WTC11 (cell line): ENCODE data around the gene AGAP1. TPM values are rescaled to one million over a fixed set of nuclear protein-coding genes. Genes with fewer than 3 reads are reported as not detected.

ENCODE experiments used
- ATAC-seq: fragments of 200-7000 bp; cut with Tn5 transposase; 2 replicates; pipeline ENCODE4 v1.10.0; 2021; ENCODE audit warnings: mild to moderate bottlenecking, moderate library complexity
- CTCF ChIA-PET: fragments of 300-600 bp; sonication (Branson Sonifier 250); formaldehyde crosslinking; loops from one replicate; lab custom pipeline; 2021; ENCODE audit warnings: antibody characterized with exemption; lab: Charles Lee
- POLR2A ChIA-PET: fragments of 350-600 bp; sonication (Branson Sonifier 250); formaldehyde crosslinking; loops from one replicate; lab custom pipeline; 2021; ENCODE audit warnings: antibody characterized with exemption; lab: Charles Lee
- DNase-seq: peaks from one replicate; pipeline ENCODE4 v3.0.0; 2021; ENCODE audit warnings: low spot score
- H3K27ac Mint-ChIP-seq: 2 replicates; pipeline ENCODE4 v1.8.0; 2021; ENCODE audit warnings: mixed read lengths
- H3K27me3 Mint-ChIP-seq: 2 replicates; pipeline ENCODE4 v1.8.0; 2021; ENCODE audit warnings: low read depth, mild to moderate bottlenecking, moderate library complexity, mixed read lengths
- H3K36me3 Mint-ChIP-seq: 2 replicates; pipeline ENCODE4 v1.8.0; 2021; ENCODE audit warnings: mixed read lengths
- H3K4me1 Mint-ChIP-seq: 2 replicates; pipeline ENCODE4 v1.8.0; 2022; ENCODE audit warnings: mixed read lengths
- H3K4me3 Mint-ChIP-seq: 2 replicates; pipeline ENCODE4 v1.8.0; 2021; ENCODE audit warnings: mild to moderate bottlenecking, moderate library complexity, mixed read lengths
- H3K9me3 Mint-ChIP-seq: 2 replicates; pipeline ENCODE4 v1.8.0; 2021; ENCODE audit warnings: mixed read lengths
- ATF1 ChIP-seq: sonication (generic); formaldehyde crosslinking; IDR thresholded peaks from 2 replicates; pipeline ENCODE4 v1.8.1; 2023; ENCODE audit warnings: mild to moderate bottlenecking, moderate library complexity, missing genetic modification reagents
- FOXP1 ChIP-seq: sonication (generic); formaldehyde crosslinking; IDR thresholded peaks from 2 replicates; pipeline ENCODE4 v1.8.0; 2022; ENCODE audit warnings: missing genetic modification reagents, mild to moderate bottlenecking, moderate library complexity, borderline replicate concordance
- GTF2I ChIP-seq: fragments of 250-450 bp; sonication (Bioruptor Pico); conservative IDR thresholded peaks from 2 replicates; pipeline ENCODE4 v1.4.0; 2021; ENCODE audit warnings: mild to moderate bottlenecking
- JAZF1 ChIP-seq: fragments of 250-450 bp; sonication (Bioruptor Pico); IDR thresholded peaks from 2 replicates; pipeline ENCODE4 v1.9.0; 2021; ENCODE audit warnings: moderate library complexity, mild to moderate bottlenecking, inconsistent platforms
- KAT7 ChIP-seq: sonication (generic); formaldehyde crosslinking; IDR thresholded peaks from 2 replicates; pipeline ENCODE4 v1.8.1; 2023; ENCODE audit warnings: missing genetic modification reagents, mild to moderate bottlenecking, borderline replicate concordance
- MXD4 ChIP-seq: fragments of 250-450 bp; sonication (Bioruptor Pico); IDR thresholded peaks from 2 replicates; pipeline ENCODE4 v1.8.0; 2021; ENCODE audit warnings: mild to moderate bottlenecking, moderate library complexity, borderline replicate concordance
- NR3C1 ChIP-seq: sonication (generic); formaldehyde crosslinking; conservative IDR thresholded peaks from 2 replicates; pipeline ENCODE4 v1.8.1; 2023; ENCODE audit warnings: low read depth, mild to moderate bottlenecking, missing genetic modification reagents
- RELA ChIP-seq: sonication (generic); formaldehyde crosslinking; IDR thresholded peaks from 2 replicates; pipeline ENCODE4 v1.8.1; 2022; ENCODE audit warnings: missing genetic modification reagents, mild to moderate bottlenecking, borderline replicate concordance
- ZNF121 ChIP-seq: sonication (generic); formaldehyde crosslinking; IDR thresholded peaks from 2 replicates; pipeline ENCODE4 v1.8.0; 2023; ENCODE audit warnings: missing genetic modification reagents
- ZNF219 ChIP-seq: sonication (generic); formaldehyde crosslinking; IDR thresholded peaks from 2 replicates; pipeline ENCODE4 v1.8.0; 2023; ENCODE audit warnings: missing genetic modification reagents, mild to moderate bottlenecking, borderline replicate concordance
- ZNF263 ChIP-seq: sonication (generic); formaldehyde crosslinking; IDR thresholded peaks from 2 replicates; pipeline ENCODE4 v1.8.1; 2022; ENCODE audit warnings: low read depth, mild to moderate bottlenecking, moderate library complexity, missing genetic modification reagents
- ZNF423 ChIP-seq: fragments of 250-450 bp; sonication (Bioruptor Pico); IDR thresholded peaks from 2 replicates; pipeline ENCODE4 v2.1.2; 2022; ENCODE audit warnings: mild to moderate bottlenecking, moderate library complexity
- total RNA-seq: library from RNA; stranded (reverse); gene quantifications from 3 replicates; pipeline ENCODE4 v1.2.3, GENCODE V29; 2021
- TF ChIP-seq, protein P1 (sequence below): sonication (generic); formaldehyde crosslinking; IDR thresholded peaks from 2 replicates; pipeline ENCODE4 v1.8.1; 2023; ENCODE audit warnings: mild to moderate bottlenecking, missing genetic modification reagents, borderline replicate concordance
- TF ChIP-seq, protein P2 (sequence below): sonication (generic); formaldehyde crosslinking; IDR thresholded peaks from 2 replicates; pipeline ENCODE4 v1.8.1; 2022; ENCODE audit warnings: mild to moderate bottlenecking, missing genetic modification reagents, moderate library complexity, borderline replicate concordance
- TF ChIP-seq, protein P3 (sequence below): sonication (generic); formaldehyde crosslinking; conservative IDR thresholded peaks from 2 replicates; pipeline ENCODE4 v1.8.1; 2023; ENCODE audit warnings: mild to moderate bottlenecking, low read depth, missing genetic modification reagents, moderate library complexity
- TF ChIP-seq, protein P4 (sequence below): sonication (generic); formaldehyde crosslinking; IDR thresholded peaks from 2 replicates; pipeline ENCODE4 v1.8.1; 2023; ENCODE audit warnings: mild to moderate bottlenecking, missing genetic modification reagents

AGAP1 gene
- total RNA-seq, 1 experiment from 2014 or later, result 49.3 TPM

DNA sequence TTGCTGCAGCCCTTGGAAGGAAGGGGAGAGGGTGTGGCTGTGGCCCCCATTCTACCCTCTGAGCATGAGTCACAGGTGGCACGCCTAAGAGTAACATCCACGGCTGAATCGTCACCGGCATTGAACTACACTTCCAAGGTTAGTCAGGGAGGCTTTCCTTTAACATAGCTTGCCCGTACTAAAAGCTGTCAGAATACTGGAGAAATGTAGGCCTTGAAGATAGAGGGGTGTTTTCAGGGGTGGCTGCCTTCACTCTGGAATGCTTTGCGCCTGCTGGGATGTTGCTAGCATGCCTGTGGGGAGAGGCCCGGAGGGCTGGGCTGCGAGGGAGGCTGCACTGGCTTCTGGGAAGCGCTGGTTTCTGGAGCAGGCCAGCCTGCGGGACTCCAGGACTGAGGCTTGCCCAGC, 333.7 kb downstream of the AGAP1 start:
- ChIA-PET CTCF (no interaction called here), POLR2A (no interaction called here)
- TF ChIP-seq, protein P1, sequence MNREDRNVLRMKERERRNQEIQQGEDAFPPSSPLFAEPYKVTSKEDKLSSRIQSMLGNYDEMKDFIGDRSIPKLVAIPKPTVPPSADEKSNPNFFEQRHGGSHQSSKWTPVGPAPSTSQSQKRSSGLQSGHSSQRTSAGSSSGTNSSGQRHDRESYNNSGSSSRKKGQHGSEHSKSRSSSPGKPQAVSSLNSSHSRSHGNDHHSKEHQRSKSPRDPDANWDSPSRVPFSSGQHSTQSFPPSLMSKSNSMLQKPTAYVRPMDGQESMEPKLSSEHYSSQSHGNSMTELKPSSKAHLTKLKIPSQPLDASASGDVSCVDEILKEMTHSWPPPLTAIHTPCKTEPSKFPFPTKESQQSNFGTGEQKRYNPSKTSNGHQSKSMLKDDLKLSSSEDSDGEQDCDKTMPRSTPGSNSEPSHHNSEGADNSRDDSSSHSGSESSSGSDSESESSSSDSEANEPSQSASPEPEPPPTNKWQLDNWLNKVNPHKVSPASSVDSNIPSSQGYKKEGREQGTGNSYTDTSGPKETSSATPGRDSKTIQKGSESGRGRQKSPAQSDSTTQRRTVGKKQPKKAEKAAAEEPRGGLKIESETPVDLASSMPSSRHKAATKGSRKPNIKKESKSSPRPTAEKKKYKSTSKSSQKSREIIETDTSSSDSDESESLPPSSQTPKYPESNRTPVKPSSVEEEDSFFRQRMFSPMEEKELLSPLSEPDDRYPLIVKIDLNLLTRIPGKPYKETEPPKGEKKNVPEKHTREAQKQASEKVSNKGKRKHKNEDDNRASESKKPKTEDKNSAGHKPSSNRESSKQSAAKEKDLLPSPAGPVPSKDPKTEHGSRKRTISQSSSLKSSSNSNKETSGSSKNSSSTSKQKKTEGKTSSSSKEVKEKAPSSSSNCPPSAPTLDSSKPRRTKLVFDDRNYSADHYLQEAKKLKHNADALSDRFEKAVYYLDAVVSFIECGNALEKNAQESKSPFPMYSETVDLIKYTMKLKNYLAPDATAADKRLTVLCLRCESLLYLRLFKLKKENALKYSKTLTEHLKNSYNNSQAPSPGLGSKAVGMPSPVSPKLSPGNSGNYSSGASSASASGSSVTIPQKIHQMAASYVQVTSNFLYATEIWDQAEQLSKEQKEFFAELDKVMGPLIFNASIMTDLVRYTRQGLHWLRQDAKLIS (CRISPR knock-in tag), result no peak
- TF ChIP-seq JAZF1 (CRISPR knock-in tag) (no peak), MXD4 (CRISPR knock-in tag) (no peak), NR3C1 (CRISPR knock-in tag) (no peak), FOXP1 (CRISPR knock-in tag) (no peak)
- TF ChIP-seq, protein P2, sequence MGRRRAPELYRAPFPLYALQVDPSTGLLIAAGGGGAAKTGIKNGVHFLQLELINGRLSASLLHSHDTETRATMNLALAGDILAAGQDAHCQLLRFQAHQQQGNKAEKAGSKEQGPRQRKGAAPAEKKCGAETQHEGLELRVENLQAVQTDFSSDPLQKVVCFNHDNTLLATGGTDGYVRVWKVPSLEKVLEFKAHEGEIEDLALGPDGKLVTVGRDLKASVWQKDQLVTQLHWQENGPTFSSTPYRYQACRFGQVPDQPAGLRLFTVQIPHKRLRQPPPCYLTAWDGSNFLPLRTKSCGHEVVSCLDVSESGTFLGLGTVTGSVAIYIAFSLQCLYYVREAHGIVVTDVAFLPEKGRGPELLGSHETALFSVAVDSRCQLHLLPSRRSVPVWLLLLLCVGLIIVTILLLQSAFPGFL (CRISPR knock-in tag), result no peak
- no peaks in the 10 kb centered on the region for H3K9me3 Mint-ChIP-seq
- H3K4me3 Mint-ChIP-seq, result no peak overlapping the region
- no peaks in the 10 kb centered on the region for H3K27me3 Mint-ChIP-seq
- peaks cover 4% of the 10 kb centered on the region; the same call in 1 of the 2 replicates for H3K36me3 Mint-ChIP-seq
- peaks cover 7% of the 10 kb centered on the region for H3K4me1 Mint-ChIP-seq
- ATAC-seq (peak; percentile 53), DNase-seq (no peak)
- H3K27ac Mint-ChIP-seq, result no peak overlapping the region

DNA sequence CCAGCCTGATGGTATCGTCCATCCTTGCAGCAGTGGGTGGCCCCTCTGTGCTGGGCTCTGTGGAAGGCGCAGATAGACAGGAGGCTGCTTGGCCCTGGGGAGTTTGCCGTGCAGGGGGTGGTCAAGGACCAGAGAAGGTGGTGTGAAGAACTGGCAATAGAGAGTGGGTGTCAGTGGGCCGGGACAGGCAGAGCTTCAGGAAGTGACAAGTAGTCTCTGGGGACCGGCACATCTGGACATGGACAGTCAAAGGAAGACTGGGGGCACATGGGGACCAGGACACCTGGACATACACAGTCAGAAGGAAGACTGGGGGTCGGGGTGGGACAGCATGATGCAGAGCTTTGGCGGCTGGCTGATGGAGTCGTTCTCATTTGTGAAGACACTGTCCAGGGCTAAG, 335.9 kb downstream of the AGAP1 start:
- no peaks in the 10 kb centered on the region for H3K9me3 Mint-ChIP-seq
- peaks cover 10% of the 10 kb centered on the region for H3K4me1 Mint-ChIP-seq
- no peak for DNase-seq
- no peak overlapping the region for H3K27ac Mint-ChIP-seq
- ChIA-PET CTCF (no interaction called here), POLR2A (no interaction called here)
- TF ChIP-seq ATF1 (CRISPR knock-in tag), result no peak
- no peak for TF ChIP-seq ZNF263 (CRISPR knock-in tag)
- no peak for TF ChIP-seq GTF2I (CRISPR knock-in tag)
- TF ChIP-seq RELA (CRISPR knock-in tag), result no peak
- TF ChIP-seq JAZF1 (CRISPR knock-in tag), result no peak
- no peak for TF ChIP-seq ZNF423 (CRISPR knock-in tag)
- TF ChIP-seq, protein P3, sequence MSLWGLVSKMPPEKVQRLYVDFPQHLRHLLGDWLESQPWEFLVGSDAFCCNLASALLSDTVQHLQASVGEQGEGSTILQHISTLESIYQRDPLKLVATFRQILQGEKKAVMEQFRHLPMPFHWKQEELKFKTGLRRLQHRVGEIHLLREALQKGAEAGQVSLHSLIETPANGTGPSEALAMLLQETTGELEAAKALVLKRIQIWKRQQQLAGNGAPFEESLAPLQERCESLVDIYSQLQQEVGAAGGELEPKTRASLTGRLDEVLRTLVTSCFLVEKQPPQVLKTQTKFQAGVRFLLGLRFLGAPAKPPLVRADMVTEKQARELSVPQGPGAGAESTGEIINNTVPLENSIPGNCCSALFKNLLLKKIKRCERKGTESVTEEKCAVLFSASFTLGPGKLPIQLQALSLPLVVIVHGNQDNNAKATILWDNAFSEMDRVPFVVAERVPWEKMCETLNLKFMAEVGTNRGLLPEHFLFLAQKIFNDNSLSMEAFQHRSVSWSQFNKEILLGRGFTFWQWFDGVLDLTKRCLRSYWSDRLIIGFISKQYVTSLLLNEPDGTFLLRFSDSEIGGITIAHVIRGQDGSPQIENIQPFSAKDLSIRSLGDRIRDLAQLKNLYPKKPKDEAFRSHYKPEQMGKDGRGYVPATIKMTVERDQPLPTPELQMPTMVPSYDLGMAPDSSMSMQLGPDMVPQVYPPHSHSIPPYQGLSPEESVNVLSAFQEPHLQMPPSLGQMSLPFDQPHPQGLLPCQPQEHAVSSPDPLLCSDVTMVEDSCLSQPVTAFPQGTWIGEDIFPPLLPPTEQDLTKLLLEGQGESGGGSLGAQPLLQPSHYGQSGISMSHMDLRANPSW, result no peak
- no peak for TF ChIP-seq ZNF219 (CRISPR knock-in tag)
- 0 out of 2 replicates have a peak, but pooled peaks cover 2% of the 10 kb centered on the region for H3K36me3 Mint-ChIP-seq
- ATAC-seq, result no peak
- no peaks in the 10 kb centered on the region for H3K27me3 Mint-ChIP-seq
- no peak overlapping the region for H3K4me3 Mint-ChIP-seq

DNA sequence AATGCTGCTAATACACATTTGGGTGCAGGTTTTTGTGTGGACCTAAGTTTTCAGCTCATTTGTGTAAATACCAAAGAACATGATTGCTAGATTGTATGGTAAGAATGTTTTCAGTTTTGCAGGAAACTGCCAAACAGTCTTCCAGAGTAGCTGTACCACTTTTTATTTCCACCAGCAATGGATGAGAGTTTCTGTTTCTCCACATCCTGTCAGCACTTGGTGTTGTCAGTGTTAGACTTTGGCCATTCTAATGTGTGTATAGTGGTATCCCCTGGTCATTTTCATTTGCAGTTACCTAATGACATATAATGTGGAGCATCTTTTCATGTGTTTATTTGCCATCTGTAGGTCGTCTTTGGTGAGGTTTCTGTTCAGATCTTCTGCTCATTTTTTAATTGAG, 337.9 kb downstream of the AGAP1 start:
- DNase-seq (no peak), ATAC-seq (no peak)
- POLR2A ChIA-PET, result no interaction called here
- no peaks in the 10 kb centered on the region for H3K27me3 Mint-ChIP-seq
- peaks cover 23% of the 10 kb centered on the region for H3K4me1 Mint-ChIP-seq
- CTCF ChIA-PET, result no interaction called here
- H3K27ac Mint-ChIP-seq, result no peak overlapping the region
- H3K9me3 Mint-ChIP-seq, result no peaks in the 10 kb centered on the region
- TF ChIP-seq KAT7 (no peak), ZNF121 (no peak)
- TF ChIP-seq, protein P4, sequence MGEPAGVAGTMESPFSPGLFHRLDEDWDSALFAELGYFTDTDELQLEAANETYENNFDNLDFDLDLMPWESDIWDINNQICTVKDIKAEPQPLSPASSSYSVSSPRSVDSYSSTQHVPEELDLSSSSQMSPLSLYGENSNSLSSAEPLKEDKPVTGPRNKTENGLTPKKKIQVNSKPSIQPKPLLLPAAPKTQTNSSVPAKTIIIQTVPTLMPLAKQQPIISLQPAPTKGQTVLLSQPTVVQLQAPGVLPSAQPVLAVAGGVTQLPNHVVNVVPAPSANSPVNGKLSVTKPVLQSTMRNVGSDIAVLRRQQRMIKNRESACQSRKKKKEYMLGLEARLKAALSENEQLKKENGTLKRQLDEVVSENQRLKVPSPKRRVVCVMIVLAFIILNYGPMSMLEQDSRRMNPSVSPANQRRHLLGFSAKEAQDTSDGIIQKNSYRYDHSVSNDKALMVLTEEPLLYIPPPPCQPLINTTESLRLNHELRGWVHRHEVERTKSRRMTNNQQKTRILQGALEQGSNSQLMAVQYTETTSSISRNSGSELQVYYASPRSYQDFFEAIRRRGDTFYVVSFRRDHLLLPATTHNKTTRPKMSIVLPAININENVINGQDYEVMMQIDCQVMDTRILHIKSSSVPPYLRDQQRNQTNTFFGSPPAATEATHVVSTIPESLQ (CRISPR knock-in tag), result no peak
- TF ChIP-seq, all 79 proteins: peak for 0
- 0 out of 2 replicates have a peak, but pooled peaks cover 2% of the 10 kb centered on the region for H3K36me3 Mint-ChIP-seq
- no peak overlapping the region for H3K4me3 Mint-ChIP-seq
